HG03565 (cell line): ENCODE measurements around the gene TCF7L2.

ENCODE experiments used
- ATAC-seq: cut with Tn5 transposase; IDR thresholded peaks from one replicate; pipeline ENCODE4 v1.9.1; 2021; ENCODE audit warnings: mild to moderate bottlenecking, moderate library complexity; ENCODE audit not compliant: unreplicated experiment

Gene TCF7L2

GRCh38 chr10:113111900-113112853 lies 162.1 kb downstream of the TCF7L2 start:
- no peak for ATAC-seq

GRCh38 chr10:113113241-113113640 lies 163.2 kb downstream of the TCF7L2 start:
- no peak for ATAC-seq

GRCh38 chr10:113113918-113114317 lies 163.9 kb downstream of the TCF7L2 start:
- ATAC-seq: no peak

- no peak for ATAC-seq
Observed at GRCh38 chr10:113115556-113115955, 165.5 kb downstream of the TCF7L2 start.

GRCh38 chr10:113118882-113119281 lies 168.8 kb downstream of the TCF7L2 start:
- ATAC-seq: no peak

- no peak for ATAC-seq
Observed at GRCh38 chr10:113119801-113120200, 169.8 kb downstream of the TCF7L2 start.

GRCh38 chr10:113121153-113121552 lies 171.1 kb downstream of the TCF7L2 start:
- no peak for ATAC-seq

- no peak for ATAC-seq
Observed at GRCh38 chr10:113122947-113123346, 172.9 kb downstream of the TCF7L2 start.

GRCh38 chr10:113124724-113125123 lies 174.7 kb downstream of the TCF7L2 start:
- ATAC-seq: no peak

- no peak for ATAC-seq
Observed at GRCh38 chr10:113125612-113126011, 175.6 kb downstream of the TCF7L2 start.

GRCh38 chr10:113126229-113127201 lies 176.5 kb downstream of the TCF7L2 start:
- ATAC-seq: no peak

GRCh38 chr10:113127261-113127900 lies 177.3 kb downstream of the TCF7L2 start:
- ATAC-seq: no peak

GRCh38 chr10:113127901-113128283 lies 177.8 kb downstream of the TCF7L2 start:
- no peak for ATAC-seq

GRCh38 chr10:113128450-113129070 lies 178.5 kb downstream of the TCF7L2 start:
- no peak for ATAC-seq

- no peak for ATAC-seq
Observed at GRCh38 chr10:113129117-113129516, 179.1 kb downstream of the TCF7L2 start.

- no peak for ATAC-seq
Observed at GRCh38 chr10:113130014-113130641, 180.1 kb downstream of the TCF7L2 start.

- no peak for ATAC-seq
Observed at GRCh38 chr10:113131613-113132261, 181.7 kb downstream of the TCF7L2 start.

- ATAC-seq: no peak
Observed at GRCh38 chr10:113132591-113133121, 182.6 kb downstream of the TCF7L2 start.

- no peak for ATAC-seq
Observed at GRCh38 chr10:113133497-113134115, 183.6 kb downstream of the TCF7L2 start.
